Mesenteric fat pad (tissue), 1 donor: ENCODE measurements around the gene KAZN. TPM values are rescaled to one million over a fixed set of nuclear protein-coding genes. Genes with fewer than 3 reads are reported as not detected.

Source experiments
- DNase-seq: peaks from one replicate; pipeline ENCODE4 v3.0.0-alpha.2; 2020; ENCODE audit warnings: low spot score
- total RNA-seq: library from RNA; stranded (reverse); fragmentation: NEBNext Ultra II Directional; extraction: Animal tissue kit (Norgen Biotek cat#: 25700); gene quantifications from one replicate; pipeline ENCODE4 v1.2.1, GENCODE V29; 2021
- donor health status: DM: yes; HTN: yes; CAD: no.

Gene KAZN
- total RNA-seq, 1 donor from 2014 or later = 26.9 TPM

GRCh38 chr1:14639291-14640050, 41.0 kb downstream of the KAZN start:
- no peak for DNase-seq

DNA sequence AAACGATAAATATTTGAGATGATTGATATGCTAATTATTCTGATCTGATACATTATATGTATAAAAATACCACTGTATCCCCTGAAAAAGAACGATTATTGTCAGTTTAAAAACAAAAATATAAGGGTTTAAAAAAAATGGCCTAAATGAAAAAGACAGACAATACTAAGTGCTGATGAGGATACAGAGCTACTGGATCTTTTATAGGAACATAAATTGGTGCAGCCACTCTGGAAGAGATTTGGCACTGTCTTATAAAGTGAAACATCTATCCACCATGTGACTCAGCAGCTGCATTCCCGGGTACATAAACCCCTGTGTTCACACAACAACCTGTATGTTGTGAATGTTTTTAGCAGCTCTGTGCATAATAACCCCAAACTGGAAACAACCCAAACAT, 44.2 kb downstream of the KAZN start:
- no peak for DNase-seq

DNA sequence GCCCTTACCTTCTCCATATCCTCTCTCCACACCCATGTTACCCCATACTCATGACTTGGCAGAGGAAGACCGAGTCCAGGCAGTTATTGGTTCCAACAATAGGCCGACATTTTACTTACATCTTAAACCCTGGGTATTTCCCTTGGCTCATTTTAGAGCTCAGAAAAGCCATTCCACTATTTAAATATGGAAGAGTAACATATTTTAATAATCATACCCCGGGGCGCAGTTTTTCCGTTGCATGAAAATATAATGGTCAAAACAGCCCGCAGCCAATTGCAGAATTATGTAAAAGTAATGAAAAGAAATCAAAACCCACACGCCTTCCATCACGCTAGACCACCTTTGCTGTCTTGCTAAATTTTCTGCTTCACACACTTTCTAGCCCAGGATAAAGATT, 48.5 kb downstream of the KAZN start:
- DNase-seq = no peak

DNA sequence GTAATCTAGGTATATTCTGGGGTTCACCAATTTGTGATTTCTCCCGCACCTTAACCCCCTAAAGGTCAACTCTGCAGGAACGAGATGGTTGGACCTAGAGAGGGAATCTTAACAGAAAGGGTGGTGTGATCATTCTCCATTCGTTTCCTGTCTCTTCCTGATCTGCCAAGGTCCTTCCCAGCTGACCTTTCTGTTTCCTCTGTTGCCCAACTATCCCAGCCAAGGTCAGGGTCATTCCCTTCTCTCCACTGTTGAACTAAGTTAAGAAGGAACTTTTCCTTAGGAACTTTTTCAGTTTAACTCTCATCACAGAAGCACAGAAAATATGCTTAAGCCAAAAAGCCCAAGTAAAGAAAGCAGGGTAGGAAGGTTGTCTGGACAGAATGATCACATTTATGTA, 49.3 kb downstream of the KAZN start:
- no peak for DNase-seq

DNA sequence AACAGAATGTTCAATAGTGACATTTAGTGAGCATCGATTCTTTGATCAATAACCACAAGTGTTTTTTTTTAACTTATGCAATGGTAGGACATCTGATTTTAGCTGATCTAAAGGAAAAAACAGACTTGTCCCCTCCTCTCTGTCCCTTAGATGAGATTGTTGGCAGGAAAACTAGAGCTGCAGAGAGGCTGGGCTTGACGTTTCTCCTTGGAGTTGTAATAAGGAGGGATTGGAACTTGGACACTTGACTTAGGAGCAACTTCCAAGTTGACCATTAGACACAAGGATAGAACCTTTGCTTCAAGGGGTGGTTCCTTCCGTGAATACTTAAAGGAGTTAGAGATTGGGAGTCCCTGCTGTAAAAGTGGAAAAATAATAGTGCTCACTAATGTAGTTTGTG, 49.9 kb downstream of the KAZN start:
- DNase-seq = no peak

DNA sequence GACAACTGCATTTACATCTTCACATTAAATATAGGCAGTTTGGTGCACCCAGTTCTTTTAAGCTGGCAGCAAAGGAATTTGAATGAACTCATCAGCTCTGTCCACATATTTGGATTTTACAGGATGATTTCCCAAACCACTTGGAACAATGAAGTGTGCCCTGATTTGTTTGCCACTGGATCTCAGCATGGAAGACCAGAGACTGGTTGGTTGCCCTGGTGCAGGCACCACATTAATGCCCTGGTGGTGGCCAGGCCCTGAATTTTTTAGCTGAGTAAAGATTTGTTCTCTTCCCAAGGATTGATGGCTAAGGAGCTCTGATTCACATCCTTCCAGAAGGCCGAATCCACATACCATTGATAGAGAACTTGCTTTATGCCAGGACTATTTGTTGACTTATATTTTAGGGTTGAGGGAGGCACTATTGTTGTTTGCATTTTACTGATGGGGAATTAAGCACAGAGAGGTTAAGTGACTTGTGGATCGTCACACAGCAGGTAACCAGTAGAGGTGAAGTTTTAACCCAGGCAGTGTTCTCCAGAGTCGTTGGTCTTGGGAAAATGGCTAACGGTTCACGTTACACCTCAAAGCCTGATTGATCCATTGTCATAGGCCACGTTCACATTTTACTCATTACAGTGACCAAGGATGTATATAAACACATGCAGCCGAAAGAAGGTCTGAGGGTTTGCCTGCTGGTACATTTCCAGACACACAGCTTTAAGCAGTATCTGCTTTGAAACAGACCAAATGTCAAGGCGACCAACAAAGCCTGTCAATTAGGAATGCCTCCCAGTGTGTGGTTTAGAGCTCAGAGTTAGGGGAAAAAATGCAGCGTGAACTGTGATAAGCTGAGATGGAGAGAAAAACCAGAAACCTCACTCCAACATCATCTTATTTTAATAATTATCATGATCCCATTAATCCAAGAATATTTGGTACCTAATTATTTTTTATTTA, 50.7 kb downstream of the KAZN start:
- no peak for DNase-seq

DNA sequence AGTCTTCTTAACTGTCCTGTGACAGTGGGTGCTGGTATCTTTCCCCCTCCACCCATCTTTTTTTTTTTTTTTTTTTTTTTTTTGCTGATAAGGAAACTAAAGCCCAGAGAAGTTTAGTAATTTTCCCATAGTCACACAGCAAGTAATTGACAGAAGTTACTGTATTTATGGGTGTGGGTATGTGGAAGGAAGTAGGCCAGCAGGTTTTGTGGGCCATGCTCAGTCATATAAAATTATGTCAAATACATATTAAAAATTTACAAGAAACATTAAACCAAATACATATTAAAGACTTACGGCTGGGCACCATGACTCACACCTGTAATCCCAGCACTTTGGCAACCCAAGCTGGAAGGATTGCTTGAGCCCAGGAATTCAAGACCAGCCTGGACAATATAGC, 51.5 kb downstream of the KAZN start:
- no peak for DNase-seq

DNA sequence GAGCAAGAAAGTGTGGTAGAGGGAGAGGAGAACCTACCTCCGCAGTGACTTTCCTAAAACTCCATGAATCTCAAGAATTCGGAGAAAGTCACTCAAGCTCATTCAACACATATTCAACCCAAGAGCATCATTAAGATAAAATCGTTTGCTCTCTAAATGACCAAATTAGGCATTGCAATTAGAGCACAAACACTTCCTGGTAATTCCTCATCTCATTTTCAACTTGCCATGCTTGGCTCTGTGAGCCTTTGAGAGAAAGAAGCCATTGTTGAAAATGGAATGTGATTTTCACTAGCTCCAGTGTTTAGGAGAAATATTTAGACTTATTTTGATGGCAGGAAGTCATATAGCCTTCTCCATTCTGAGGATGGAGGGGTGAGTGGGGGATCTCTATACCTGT, 52.5 kb downstream of the KAZN start:
- DNase-seq = no peak

- no peak for DNase-seq
Measured at GRCh38 chr1:14652840-14653239, 54.4 kb downstream of the KAZN start.

GRCh38 chr1:14653461-14653960, 55.0 kb downstream of the KAZN start:
- DNase-seq = no peak

DNA sequence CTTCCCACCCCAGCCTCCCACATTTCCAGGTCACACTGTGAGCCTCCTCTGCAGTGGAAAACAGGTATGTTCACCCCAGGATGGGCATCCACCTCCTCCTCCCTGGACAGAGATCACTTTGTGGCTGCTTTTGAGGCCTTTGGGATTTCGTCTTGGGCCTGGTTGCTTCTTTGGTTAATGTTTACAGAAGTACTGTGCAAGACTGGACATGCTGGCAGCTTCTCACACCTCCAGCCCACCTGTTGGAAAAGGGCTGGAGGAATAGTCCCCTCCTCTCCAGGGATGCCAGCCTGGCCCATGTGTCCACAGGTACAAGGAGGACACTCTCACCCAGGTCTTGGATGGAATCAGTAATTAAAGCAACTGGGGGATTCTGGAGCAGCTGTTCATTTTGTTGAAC, 56.1 kb downstream of the KAZN start:
- no peak for DNase-seq

DNA sequence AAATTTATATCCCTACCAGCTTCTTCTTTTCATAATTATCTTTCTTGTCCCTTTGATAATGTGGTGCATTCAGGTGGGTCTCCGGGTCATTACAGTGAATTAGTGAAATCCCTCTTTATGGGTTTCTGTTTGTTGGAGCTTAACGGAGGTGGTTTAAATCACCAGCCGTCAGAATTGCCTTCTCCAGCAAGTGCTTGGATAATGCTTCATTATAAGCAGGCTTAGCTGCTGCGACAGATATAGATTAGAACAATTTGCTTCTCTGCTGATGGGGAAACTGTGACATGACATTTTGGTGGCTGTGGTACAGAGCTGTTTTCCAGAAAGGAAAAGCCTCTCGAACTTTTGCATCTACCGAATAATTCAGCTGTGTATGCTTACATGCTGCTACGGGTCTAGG, 56.9 kb downstream of the KAZN start:
- DNase-seq = no peak

- no peak for DNase-seq
Measured at GRCh38 chr1:14656384-14656937, 58.0 kb downstream of the KAZN start.

DNA sequence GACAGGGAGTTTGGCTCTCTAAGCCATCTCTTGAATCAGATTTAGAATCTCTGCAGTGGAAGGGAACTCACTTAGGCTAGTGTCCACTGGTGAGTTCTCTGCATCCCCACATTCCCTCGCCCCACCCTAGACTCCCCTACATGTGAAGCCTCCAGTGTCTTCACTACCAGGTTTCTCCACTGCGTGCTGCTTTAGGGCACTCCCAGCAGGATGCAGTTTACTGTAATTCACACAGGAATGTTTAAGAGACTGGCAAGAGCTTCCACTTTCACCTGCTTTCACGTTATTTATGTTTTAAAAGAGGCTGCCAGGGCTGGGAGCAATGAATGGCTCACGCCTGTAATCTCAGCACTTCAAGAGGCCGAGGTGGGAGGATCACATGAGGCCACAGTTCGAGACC, 60.2 kb downstream of the KAZN start:
- DNase-seq = no peak

GRCh38 chr1:14659913-14660312, 61.4 kb downstream of the KAZN start:
- DNase-seq = no peak

DNA sequence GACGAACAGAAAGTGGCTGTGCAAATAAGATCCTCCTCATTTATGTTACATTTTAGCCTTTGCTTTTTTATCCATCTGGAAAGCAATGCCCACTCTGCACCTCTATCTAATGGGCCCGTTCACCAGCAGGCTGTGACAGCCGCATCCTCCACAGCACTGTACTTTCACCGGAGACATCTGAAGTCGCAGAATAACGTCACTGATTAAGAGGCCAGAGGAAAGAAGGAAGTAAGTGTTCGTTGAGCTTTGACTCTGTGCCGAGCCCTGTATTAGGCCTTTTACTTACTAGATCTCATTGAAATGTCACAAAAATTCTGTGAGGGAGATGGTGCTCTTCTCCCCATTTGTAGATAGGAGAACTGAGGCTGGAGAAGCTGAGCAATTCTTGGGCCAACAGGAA, 62.3 kb downstream of the KAZN start:
- no peak for DNase-seq

- no peak for DNase-seq
Measured at GRCh38 chr1:14661222-14661621, 62.7 kb downstream of the KAZN start.

DNA sequence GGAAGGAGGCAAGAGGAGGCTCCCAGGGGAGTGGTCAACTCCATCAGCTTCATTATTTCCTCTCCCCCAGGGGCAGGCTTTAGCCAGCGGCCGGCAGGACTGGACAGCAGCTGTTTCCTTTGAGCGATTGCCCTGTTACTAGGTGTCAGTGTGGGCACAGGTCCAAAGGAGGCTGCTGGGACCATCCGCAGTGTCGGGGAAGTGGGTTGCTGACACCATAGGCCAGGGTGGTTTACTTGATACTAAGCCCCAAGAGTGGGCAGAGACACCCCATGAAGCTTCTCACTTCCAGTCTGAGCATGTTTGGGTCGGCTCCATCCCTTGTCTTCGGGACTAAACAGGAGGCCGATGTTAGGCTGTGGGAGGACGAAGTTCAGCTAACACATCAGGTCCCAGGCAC, 63.6 kb downstream of the KAZN start:
- no peak for DNase-seq

DNA sequence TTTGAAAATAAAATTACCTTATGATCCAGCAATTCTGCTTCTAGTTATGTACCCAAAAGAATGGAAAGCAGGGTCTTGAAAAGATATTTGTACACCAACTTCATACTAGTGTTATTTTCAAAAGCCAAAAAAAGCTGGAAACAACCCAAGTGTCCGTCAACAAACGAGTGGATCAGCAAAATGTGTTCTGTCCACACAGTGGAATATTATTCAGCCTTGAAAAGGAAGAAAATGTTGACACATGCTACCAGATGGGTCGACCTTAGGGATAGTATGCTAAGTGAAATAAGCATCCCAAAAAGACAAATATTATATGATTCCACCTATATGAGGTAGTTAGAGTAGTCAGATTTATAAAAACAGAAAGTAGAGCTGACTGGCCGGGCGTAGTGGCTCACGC, 65.3 kb downstream of the KAZN start:
- DNase-seq = no peak

GRCh38 chr1:14666373-14666772, 67.9 kb downstream of the KAZN start:
- DNase-seq = no peak

GRCh38 chr1:14666962-14667650, 68.6 kb downstream of the KAZN start:
- no peak for DNase-seq

GRCh38 chr1:14667651-14667984, 69.1 kb downstream of the KAZN start:
- no peak for DNase-seq
